GM23248 (cell line): ENCODE results near the gene STRN4.

Experiments
- EZH2 ChIP-seq: fragments of 200-600 bp; sonication (generic); IDR thresholded peaks from 2 replicates; pipeline ENCODE4 v1.6.1; 2018; ENCODE audit warnings: antibody characterized with exemption, mild to moderate bottlenecking; ENCODE audit not compliant: insufficient read depth, poor library complexity, severe bottlenecking
- EZH2phosphoT487 ChIP-seq: fragments of 200-600 bp; sonication (generic); IDR thresholded peaks from 2 replicates; pipeline ENCODE4 v1.6.1; 2018; ENCODE audit warnings: antibody characterized with exemption, moderate library complexity, mild to moderate bottlenecking, low read depth; ENCODE audit not compliant: insufficient read depth

DNA sequence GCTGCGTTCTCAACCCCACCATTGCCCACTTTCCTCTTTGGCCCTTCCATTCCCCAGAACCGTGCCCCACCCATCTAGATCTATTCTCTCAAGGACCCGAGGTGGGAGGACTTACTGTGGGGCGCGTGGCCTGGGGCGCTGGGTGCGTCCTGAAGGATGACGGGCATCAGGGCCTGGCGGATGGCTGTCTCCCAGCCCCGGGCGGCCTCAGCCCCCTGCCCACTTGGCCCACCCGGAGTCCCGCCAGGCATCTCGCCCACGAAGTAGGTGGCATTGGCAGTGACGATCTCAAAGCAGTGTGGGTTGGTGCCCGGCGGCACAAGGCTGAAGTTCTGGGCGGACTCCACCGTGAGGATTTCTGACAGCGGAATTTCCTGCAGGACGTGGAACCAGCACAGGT lies 52.5 kb downstream of the STRN4 start:
- no peak for TF ChIP-seq EZH2
- no peak for TF ChIP-seq EZH2phosphoT487
